ENCODE results near the gene SLC30A3.

- TF ChIP-seq CTCF (IDR thresholded peaks at IDR 0.05), result no peak
- no peak for TF ChIP-seq POLR2A (IDR thresholded peaks at IDR 0.05)
These were observed 12.0 kb downstream of the SLC30A3 start for GRCh38 chr2:27250652-27251379.
